GOT3 (cell line): ENCODE results near the gene CBX8.

ENCODE experiments used
- DNase-seq: peaks from one replicate; lab custom pipeline; 2025; ENCODE audit warnings: mixed read lengths; lab: John Stamatoyannopoulos, UW

Gene CBX8

DNA sequence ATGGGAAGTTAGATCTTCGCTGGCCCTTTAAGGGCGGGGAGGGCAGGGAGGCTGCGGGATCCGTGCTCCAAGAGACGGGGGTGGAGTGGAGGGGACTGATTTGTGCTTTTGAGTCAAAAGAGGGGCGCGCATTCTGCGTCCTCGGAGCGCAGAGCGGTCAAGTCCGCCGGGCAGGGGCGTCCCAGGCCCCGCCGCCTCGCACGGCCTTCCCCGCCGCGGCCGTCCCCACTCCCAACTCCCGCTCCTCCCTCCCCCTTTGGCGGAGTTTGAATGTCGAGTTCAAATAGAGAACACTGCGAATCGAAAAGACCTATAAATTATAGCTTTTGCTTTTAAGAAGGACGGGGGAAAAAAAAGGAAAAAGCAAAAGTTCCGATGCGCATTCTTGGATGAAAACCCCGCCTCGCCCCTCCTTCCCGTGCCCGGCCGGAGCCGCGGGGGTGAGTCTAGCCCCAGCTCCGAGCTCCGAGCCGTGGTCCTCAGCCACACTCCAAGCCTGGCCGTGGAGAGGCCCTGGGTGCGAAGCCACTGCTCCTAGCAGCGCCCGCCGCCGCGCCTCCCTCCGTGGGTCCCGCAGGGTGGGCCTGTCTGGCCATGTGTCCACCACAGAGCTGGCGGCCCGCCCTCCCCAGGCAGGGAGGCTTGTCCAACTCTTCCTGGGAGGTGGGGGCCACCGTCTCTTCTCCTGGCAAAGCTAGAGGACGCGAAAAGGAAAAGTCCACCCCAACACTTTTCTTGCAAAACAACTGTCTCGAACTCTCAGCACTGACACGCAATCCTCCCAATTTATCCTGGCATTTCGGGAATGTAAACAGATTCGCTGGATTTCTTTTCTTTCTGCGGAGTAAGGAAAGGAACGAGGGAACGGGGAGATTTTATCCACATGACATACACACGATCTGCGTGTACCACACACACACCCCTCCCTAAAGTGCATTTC lies 3.6 kb downstream of the CBX8 start:
- no peak for DNase-seq

DNA sequence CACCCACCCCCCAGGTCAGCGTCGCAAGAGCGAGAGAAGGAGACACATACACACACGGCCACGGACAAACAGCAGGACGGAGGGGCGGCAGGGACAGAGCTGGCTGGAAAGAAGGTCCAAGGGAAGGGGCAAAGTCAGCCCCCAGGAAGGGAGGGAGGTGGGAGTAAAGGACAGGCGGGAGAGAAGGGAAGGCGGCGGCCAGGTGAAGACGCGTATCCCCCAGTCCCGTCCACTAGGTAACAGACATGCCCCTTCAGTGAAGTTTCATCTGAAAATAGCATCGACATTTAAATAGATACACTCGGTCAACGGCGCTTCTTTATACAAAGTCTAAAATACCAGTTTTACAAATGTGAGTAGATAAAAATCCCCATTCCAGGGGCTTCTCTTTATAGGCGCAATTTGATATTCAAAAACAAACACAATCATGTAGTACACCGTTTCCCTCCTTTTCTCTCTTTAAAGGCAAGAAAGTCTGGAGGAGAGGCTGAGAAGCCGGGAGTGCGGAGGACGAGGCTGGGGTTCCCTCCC lies 4.5 kb downstream of the CBX8 start:
- no peak for DNase-seq

DNA sequence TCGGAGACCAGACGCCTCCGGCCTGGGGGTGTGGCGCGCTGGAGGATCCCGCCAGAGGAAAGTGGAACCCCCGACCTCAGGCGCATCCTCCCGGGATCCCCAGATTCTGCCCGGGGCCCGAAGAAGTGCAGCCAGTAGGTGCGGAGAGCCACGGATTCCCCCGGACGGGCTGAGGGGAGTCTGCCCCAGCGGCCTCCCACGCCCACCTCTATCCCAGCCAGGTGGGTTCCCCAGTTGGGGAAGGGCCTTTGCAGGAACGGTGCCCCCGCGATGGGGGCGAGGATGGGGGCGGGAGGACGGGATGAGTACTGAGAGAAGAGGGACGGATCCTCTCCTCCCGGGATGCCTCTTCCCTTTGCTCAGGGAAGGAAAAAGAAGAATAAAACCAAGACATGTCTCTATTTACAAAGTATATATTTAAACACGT lies 5.1 kb downstream of the CBX8 start:
- no peak for DNase-seq

DNA sequence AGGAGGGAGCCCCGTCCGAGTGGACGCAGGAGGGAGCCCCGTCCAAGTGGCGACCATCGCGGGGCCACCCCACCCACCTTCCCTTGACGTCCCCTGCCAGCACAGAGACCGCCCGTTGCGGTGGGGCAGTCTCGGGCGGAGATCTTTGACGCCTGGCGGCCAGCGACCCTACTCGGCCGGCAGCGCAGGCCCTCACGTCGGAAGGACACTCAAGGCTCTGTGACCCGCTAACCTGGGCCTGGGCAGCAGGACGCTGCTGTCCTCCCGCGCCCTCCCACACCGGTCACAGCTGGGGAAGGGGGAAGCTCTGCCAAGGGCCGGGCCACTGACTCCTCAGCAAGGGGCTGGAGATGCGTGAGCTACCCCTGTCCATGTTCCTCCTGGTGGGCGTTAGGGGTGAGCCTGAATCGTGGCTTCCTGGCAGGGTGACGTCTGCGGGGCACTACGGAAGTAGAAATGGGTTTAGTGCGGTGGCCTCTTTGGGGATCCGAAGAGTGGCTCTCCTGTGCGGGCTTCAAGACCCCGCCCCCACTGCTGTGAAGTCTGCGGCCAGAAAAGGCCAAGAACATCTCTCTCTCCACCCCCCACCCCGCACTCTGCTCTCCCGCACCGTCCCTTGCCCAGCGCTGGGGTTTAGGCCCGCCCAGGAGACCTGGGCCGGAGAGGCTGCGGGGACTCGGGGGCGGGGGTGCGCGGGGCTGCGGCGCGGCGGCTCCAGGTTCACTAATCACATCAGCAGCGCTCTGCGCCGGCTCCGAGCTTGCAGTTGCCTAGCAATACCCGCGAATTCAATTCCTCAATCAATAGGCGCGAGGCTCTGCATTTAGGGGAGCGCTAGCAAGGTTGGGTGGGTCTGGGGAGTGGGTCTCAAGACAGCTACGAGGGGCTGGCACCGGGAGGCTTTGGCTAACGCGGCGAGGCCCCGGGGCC lies 5.8 kb downstream of the CBX8 start:
- DNase-seq, result no peak

DNA sequence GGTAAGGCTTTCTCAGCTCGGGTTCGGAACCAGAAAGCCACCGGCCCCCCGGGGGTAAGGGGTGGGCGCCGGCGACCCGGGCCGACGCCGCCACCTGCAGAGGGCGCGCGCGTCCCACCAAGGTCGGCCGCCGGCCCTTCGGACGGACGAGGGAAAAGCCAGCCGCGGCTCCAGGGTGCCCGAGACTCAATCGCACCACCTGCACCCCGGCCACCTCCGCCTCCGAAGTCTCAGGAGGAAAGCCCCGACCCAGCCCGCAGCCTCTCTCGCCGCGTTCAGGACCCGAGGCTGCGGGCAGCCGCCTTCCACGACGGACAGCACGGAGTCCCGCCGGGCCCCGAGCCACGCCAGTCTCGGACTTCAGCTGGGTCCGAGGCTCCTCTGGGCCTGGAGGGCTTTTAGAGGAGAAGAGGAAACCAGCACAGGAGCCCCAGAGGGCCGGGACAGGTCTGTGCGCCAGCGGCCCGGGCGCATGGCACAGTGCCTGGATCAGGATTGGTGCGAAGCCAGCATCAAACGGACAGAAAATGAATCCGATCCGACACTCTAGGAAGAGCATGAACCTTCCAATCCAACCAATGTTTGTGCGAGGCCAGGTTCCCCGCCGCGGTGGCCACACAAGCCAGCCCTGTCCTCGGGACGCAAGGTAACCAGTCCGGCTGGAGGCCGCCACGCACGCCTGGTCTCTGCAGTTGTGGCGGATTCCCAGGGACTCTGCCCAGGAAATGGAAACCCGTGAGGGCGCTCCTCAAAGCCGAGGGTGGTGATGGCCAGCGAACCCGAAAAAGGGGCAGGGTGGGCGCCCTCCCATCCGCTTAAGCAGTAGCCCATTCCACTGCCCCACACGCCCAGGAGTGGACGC lies 6.7 kb downstream of the CBX8 start:
- DNase-seq, result no peak

DNA sequence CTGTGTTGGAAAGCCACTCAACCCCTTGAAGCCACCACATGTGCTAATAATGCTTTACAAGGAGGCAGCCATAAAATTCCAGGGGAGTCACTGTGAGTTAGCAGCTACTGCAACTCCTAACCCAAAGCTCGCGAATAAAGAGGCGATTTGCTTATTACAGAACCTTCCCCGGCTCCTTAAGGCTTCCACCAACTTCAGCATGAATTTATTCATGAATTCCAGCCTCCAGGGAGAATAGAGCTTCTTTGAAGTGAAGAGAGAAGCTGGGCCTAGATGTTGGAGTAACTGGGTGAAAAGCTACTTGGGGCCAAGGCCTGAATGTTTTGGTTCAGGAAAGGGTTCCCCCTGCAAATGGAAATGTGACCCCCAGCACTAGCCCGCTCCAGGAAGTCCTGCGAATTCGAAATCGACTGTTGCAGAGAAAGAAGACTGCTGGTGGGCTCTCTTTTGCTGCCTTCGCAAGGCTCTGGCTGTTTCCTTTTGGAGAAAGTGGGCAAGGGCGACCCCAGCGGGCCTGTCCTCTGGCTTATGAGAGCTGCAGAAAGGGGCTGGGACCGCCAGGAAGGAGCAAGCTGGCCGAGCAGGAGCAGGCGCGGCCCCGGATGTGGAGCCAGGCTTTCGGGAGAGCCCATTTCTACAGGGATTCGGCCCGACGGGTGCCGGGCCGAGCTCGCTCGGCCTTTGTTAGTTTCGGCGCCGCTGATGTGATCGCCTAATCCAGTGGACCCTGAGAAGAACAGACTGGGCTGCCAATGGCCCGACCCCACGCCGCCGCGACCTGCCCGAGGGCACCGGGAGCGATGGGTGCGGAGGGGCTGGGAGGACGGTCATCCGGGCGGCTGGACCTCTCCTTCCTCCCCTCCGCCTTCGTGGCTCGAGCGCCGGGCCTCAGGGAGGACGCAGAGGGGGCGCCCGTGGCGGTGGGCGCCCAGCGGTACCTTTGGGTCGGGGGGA lies 7.6 kb downstream of the CBX8 start:
- no peak for DNase-seq

DNA sequence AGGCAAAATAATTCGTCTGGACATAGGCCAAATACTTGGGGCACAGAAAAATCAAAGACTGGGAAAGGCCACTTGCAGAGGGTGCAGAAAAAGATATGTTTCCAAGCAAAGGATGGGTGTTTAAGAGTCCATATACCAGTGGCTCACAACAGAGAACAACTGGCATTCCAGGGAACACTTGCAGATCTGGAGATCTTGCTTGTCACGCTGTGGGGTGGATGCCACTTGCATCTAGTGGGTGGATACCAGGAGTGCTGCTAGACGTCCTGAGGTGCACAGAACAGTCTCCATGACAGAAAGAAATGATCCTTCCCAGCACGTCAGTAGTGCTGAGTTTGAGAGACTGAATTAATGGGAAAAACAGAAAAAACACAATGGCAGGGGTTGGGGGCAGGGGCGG lies 8.4 kb downstream of the CBX8 start:
- DNase-seq, result no peak

DNA sequence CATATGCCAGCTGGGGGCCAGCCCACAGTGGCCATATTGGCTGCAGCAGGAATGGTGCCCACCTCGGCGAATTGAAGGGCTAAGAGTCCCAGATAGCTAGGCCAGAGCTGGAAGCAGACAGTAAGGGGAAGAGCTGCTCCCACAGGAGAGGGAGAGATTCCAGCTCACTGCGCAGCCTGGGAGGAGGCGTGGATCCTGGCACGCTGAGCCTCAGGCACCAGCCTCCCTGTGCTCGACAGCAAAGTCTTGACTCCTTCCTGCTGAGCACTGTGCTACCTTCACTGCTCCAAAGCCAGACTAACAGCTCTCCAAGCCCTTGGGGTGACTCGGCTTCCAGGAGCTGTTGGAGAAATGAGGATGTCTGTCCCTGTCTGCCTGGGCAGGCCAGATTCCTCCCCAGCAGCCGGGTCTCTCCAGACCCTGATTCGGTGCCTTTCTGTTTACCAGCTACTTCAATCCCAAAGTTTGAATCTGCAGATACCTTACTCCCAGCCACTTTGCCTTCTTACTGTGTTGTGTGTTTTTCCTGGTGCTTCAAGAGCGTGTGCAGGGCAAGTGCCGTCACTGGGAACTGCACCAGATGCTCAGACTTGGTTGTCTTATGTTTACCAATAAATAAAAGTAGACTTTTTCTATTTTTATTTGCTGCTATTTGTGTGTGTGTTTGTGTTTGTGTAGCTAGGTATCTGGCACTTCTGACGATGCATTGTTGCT lies 9.8 kb downstream of the CBX8 start:
- DNase-seq, result no peak

DNA sequence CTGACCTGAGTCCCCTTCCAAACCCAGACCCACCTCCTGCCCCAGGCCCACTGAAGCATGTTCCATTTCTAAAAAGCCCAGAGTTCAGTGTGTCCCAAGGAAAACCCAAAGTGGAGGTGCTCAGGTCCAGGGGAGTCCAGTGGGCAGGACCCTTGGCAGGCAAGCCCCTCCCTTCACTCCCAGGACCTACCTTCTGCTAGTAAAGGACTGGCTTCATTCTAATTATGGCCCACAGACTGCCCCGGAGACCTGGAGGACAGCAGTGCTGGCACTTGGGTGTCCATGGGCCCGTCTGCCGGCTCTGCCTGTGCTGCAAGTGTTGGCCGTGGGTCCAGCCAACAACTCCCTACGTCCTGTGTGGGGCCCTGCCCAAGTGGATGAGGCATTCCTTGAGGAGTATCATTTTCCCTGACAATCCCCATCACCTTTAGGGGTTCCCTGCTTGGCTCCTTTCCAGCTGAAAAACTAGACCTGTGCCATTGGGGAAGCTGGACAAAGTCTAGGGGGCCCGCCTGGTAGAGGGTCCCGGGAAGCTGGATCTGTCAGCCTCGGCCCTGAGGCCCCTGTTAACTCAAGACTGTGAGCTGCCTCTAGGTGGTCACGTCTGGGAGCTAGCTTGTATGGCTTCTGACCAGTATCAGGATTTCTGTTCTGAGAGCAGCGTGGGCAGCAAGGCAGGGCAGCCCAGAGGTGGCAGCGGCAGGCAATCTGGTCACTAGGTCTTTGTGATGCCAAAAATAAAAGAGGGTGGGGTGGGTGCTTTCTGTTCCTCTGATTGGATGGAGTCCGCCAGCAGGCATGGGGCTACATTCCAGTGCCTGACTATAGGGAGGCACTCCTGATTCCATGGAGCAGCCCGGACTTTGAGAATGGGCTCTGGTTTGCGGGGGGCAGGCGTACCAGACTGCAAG lies 10.7 kb downstream of the CBX8 start:
- no peak for DNase-seq

DNA sequence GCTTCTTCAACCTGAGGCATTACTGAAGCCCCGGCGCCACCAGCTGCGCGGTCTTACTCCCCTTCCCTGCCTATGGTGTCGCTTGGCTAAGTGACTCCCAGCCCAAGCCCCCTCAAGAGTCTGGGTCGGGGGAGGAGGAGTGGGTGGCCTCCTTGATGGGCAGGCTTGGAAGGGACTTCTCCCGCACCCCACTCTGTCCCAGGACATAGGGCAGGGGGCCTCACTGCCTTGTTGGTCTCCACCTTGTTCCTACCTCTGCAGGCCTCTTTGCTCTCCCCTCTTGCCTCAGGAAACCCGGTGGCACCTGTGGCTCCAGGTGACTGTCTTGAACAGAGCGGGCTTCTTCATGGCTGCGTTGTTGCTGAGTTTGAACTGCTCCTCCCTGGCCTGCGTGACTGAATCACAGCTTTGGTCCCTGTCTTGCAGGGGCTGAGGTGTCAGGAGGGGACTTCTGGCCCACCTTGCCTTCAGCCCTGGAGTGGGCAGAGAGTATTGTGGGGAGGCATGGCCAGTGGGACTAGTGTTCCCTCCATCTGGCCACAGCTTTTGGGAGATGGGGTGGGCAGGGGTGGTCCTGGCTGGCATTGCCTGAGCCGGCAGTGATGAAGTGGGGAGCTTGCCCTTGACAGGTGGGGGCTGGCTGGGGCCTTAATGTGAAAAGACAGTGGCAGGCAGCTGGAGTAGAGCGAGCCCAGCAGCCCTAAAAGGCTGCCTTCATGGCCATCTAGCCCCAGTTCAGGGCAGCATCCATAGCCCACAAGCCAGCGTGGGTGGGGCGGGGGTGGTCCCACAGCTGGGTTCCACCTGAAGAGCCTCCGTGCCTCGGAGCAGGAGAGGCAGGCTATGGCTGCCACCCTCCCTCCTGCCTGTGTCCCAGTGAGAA lies 11.6 kb downstream of the CBX8 start:
- DNase-seq, result no peak

DNA sequence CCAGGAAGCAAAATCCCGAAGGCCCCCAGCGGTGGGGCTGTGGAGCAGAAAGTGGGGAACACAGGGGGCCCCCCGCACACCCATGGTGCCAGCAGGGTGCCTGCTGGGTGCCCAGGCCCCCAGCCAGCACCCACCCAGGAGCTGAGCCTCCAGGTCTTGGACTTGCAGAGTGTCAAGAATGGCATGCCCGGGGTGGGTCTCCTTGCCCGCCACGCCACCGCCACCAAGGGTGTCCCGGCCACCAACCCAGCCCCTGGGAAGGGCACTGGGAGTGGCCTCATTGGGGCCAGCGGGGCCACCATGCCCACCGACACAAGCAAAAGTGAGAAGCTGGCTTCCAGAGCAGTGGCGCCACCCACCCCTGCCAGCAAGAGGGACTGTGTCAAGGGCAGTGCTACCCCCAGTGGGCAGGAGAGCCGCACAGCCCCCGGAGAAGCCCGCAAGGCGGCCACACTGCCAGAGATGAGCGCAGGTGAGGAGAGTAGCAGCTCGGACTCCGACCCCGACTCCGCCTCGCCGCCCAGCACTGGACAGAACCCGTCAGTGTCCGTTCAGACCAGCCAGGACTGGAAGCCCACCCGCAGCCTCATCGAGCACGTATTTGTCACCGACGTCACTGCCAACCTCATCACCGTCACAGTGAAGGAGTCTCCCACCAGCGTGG lies 12.4 kb downstream of the CBX8 start:
- DNase-seq, result no peak

DNA sequence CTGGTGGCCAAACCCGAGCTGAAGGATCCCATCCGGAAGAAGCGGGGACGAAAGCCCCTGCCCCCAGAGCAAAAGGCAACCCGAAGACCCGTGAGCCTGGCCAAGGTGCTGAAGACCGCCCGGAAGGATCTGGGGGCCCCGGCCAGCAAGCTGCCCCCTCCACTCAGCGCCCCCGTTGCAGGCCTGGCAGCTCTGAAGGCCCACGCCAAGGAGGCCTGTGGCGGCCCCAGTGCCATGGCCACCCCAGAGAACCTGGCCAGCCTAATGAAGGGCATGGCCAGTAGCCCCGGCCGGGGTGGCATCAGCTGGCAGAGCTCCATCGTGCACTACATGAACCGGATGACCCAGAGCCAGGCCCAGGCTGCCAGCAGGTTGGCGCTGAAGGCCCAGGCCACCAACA lies 13.0 kb downstream of the CBX8 start:
- DNase-seq, result no peak

DNA sequence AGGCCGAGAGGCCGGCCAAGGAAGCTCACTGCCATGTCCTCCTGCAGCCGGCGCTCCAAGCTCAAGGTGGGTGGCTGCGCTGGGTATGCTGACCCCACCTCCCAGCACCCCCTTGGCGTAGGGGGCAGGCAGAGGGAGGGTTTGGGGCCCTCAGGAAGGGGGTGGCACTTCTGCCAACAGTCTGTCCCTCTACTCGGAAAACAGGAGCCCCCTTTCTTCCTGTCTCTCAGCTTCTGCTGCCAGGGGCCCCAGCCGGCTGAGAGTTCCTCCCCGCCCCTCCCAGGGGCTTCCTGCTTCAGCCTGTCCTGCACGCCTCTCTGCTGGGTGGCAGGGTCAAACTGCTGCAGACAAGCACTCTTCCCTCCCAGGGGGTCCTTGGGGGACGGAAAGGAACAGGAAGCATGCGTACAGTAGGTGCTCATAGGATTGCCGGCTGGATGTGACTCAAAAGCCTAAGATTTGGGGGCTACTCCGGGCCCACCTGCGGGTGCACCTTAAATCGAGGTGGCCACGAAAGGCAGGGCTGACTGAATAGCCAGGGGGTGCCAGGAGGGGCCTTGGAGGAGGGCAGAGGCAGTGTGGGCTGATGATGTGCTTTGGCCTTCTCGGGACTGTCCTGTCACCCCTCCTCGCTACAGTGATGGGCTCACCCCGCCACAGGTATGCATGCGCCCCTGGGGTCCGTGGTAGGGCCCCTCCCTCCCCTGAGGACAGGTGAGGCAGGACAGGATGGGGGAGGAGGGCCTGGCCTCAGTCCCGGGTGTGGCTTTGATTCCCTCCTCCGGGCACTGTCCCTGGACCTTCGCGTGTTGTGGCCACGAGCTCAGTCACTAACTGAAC lies 14.9 kb downstream of the CBX8 start:
- no peak for DNase-seq

DNA sequence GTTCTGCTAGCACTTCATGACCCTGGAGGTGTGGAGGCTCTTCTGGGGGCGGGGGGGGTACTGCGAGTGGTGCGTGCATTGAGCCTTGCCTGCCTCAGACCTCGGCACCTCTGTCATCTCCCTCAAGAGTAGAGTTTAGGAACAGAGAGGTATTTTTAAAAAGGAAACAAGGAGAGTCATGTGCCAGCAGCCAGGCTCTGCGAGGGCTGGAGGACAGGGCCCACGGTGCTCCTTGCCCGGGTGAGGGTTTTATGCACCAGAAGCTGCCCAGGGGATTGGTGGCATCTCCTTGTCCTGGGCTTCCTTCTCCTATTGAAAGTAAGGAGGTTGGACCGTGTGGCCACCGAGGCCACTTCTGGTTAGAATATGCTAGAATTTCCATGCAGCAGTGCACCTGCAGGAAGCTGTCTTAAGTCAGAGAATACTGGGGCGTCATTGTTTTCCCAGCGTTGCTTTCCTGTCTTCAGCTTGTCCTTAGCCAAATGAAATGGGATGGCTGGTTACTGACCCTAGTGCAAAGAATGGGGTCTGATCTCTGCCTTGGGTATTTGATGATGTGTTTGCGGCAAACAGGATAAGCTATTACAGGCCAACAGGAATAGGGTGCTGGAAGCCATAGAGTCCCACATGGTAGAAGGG lies 15.7 kb downstream of the CBX8 start:
- no peak for DNase-seq

DNA sequence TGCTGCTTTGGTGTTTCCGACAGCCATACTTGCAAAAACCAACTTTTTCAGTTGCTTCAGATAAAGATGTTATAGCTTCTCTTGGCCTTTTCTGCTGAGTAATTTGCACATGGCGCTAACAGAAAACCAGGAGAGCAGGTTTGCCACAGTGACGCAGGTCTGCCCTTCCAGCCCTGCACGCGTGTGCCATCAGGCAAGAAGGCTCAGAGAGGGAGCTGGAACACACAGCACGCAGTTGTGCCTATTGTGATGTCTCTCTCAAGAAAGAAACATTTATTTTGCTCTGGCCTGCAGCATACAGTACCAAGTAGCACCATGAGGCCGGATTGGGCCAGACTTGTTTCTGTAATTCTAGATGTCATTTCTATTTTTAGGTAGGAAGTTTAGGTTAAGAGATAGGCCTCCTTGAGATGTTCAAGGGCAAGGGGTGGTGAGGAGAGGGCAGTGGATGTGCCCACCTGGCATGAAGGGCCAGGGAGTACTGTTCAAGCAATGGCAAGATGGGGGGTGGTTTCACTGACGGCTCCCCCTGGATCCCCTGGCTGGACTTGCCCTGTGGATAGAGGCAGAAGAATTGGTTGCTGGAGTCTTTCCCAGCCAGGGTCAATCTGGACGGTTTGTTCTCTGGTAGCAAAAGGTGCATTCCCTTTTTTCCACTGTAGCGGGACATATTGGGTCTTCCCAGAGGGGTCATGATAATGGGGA lies 17.1 kb downstream of the CBX8 start:
- no peak for DNase-seq
